ENCODE data around the gene SERPINA4. TPM values are rescaled to one million over a fixed set of nuclear protein-coding genes. Genes with fewer than 3 reads are reported as not detected.
"Not testable (repeated sequence)": the region's sequence is repeated elsewhere in the genome, so short reads cannot be mapped to it uniquely, and the experiment has no call there.

SERPINA4 gene
- total RNA-seq, 1 experiment from 2014 or later, result not detected

GRCh38 chr14:94575730-94576585 lies 14.7 kb downstream of the SERPINA4 start:
- Histone ChIP-seq H3K9me3 (no peaks in the 10 kb centered on the region), H3K36me3 (no peaks in the 10 kb centered on the region), H3K4me3 (no peak overlapping the region), H3K27me3 (no peaks in the 10 kb centered on the region)
- peak; percentile 83 for DNase-seq

GRCh38 chr14:94577472-94577871 lies 16.2 kb downstream of the SERPINA4 start:
- H3K9me3 ChIP-seq, H3K27me3 ChIP-seq, DNase-seq, H3K4me3 ChIP-seq, H3K36me3 ChIP-seq: not testable (repeated sequence)

DNA sequence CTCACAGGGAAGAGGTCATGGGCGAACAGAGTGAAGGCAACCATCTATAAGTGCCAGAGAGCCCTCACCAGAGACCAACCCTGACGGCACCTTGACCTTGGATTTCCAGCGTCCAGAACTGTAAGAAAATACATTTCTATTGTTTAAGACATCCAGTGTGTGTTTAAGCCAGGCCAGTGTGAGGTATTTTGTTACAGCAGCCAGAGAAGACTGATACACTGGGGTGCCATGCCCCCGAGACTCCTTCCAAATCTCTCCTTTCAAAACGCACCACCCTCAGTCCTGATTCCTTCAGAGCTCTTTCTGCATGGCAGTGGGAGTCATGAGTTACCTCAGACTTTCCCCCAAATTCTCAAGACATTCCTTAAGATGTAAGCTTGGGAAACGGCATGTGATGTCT lies 17.5 kb downstream of the SERPINA4 start:
- DNase-seq, result no peak
- H3K9me3 ChIP-seq, result no peaks in the 10 kb centered on the region
- H3K27me3 ChIP-seq, result no peaks in the 10 kb centered on the region
- H3K36me3 ChIP-seq, result no peaks in the 10 kb centered on the region
- H3K4me3 ChIP-seq, result no peak overlapping the region

DNA sequence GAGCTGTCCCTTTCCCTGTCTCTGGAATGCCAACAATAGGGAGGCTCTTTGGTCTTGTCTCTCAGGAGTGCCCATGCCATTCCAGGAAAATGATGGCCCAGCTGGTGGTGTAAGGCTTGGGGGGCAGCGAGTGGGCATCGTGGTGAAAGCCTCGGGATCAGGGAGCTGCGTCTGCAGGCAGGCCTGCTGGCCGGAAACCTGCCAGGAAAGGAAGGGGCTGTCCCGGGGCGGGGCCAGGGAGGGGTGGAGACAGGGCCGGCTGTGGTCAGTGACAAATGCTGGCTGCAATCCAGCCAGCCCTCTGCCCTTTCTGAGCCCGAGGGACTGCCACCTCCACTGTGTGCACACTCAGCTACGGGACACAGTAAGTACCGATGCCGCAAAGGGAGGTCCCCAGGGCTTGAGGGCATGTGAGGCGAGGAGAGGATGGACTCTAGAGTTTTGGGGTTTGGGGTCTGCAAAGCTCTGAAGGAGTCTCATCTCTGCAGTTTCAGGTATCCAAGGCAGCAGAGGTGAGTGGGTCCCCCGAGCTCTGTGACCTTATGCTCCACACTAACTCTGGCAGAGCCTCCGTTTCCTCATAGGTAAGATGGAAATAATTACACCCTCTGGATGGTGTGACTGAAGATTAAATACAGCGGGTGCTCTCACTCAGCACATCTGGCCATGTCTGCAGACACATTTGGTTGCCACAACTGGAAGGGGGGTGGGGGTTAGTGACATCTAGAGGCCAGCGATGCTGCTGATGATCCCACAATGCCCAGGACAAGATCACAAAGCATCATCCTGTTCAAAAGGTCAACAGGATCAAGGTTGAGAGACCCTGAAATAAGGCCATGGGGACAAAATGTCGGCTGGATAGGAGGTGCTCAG lies 20.1 kb downstream of the SERPINA4 start, which contains the start of gene SERPINA5:
Gene SERPINA5, plus strand, starts transcription at position 300 of the 873 bp plus-strand sequence. CDS start 5,937 bp downstream, outside the sequence.
- no peak for DNase-seq
- H3K4me3 ChIP-seq, result no peak within 1 kb of the TSS
- no peaks in the 10 kb centered on the region for H3K36me3 ChIP-seq
- no peaks in the 10 kb centered on the region for H3K9me3 ChIP-seq
- H3K27me3 ChIP-seq, result no peaks in the 10 kb centered on the region

- H3K36me3 ChIP-seq, result no peaks in the 10 kb centered on the region
- H3K4me3 ChIP-seq, result no peak overlapping the region
- DNase-seq, result no peak
- no peaks in the 10 kb centered on the region for H3K27me3 ChIP-seq
- no peaks in the 10 kb centered on the region for H3K9me3 ChIP-seq
Observed at GRCh38 chr14:94582199-94582750, 21.0 kb downstream of the SERPINA4 start.

GRCh38 chr14:94582851-94583250 lies 21.6 kb downstream of the SERPINA4 start:
- no peaks in the 10 kb centered on the region for H3K27me3 ChIP-seq
- no peaks in the 10 kb centered on the region for H3K9me3 ChIP-seq
- DNase-seq, result no peak
- H3K4me3 ChIP-seq, result no peak overlapping the region
- no peaks in the 10 kb centered on the region for H3K36me3 ChIP-seq

- no peaks in the 10 kb centered on the region for H3K27me3 ChIP-seq
- no peak for DNase-seq
- no peak overlapping the region for H3K4me3 ChIP-seq
- H3K36me3 ChIP-seq, result no peaks in the 10 kb centered on the region
- no peaks in the 10 kb centered on the region for H3K9me3 ChIP-seq
Observed at GRCh38 chr14:94583557-94583956, 22.3 kb downstream of the SERPINA4 start.

DNA sequence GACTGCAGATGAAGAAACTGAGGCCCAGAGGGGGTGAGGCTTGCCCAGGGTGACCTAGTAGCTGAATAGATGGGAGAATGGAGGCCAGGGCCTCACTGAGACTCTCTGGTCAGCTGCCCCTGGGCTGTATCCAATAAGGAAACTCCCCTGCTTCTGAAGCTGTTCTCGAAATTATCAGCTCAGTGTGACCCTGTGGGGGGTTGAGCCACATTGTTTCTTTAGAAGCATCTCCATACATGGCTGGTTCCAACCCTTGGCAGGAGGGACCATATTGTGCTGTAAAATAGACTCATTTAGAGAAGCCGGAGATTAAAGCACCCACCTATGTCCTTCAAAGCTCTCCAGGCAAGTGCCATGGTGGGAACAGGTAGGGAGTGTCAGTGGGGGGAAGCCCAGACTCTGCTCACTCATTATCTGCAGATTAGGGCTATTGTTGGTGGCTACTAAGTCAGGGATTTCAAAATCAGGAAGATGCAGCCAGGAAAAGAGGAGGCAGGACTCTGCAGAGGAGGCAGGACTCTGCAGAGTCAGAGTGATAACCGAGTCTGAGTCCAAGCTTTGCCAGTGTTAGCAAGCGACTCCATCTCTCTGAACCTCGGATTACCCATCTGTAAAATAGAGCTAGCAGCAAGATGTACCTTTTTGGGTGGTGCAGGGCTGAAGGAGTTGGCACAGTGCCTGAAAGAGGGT lies 23.5 kb downstream of the SERPINA4 start:
- Histone ChIP-seq H3K36me3 (no peaks in the 10 kb centered on the region), H3K27me3 (no peaks in the 10 kb centered on the region), H3K9me3 (no peaks in the 10 kb centered on the region), H3K4me3 (no peak overlapping the region)
- DNase-seq, result no peak

GRCh38 chr14:94586635-94587034 lies 25.4 kb downstream of the SERPINA4 start:
- Histone ChIP-seq H3K36me3 (no peaks in the 10 kb centered on the region), H3K9me3 (no peaks in the 10 kb centered on the region), H3K4me3 (no peak overlapping the region), H3K27me3 (no peaks in the 10 kb centered on the region)
- DNase-seq, result no peak

DNA sequence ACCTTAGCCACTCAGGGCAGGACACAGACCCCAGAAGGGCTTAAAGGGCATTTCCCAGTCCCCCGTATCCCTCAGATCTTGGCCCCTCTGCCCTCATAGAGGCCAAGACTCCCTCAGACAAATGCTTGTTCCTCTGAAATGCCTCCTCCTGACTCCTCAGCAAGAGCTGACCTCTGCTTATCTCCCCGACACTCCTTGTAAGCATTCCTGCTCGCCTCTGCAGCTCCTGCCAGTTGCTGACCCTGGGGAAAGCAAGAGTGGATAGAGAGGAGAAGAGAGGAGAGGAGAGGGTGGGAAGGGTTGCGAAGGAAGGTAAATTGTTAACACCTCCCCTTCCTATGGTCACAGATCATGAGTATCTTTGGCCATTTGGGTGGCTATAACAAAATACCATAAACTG lies 27.1 kb downstream of the SERPINA4 start:
- H3K36me3 ChIP-seq, result no peaks in the 10 kb centered on the region
- no peak for DNase-seq
- no peaks in the 10 kb centered on the region for H3K27me3 ChIP-seq
- H3K9me3 ChIP-seq, result no peaks in the 10 kb centered on the region
- no peak overlapping the region for H3K4me3 ChIP-seq

- no peaks in the 10 kb centered on the region for H3K9me3 ChIP-seq
- no peaks in the 10 kb centered on the region for H3K27me3 ChIP-seq
- H3K36me3 ChIP-seq, result no peaks in the 10 kb centered on the region
- no peak overlapping the region for H3K4me3 ChIP-seq
- no peak for DNase-seq
Observed at GRCh38 chr14:94591073-94591472, 29.8 kb downstream of the SERPINA4 start.

DNA sequence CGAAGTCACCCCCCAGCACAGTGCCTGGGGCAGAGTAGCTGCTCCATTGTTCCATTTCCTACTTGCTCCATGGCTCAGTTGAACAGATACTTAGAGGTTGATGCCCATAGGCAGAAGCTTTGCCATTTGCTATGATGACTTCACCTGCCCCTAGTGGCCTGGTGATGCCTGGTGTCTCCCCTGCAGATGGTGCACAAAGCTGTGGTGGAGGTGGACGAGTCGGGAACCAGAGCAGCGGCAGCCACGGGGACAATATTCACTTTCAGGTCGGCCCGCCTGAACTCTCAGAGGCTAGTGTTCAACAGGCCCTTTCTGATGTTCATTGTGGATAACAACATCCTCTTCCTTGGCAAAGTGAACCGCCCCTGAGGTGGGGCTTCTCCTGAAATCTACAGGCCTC lies 30.6 kb downstream of the SERPINA4 start:
- no peak for DNase-seq
- Histone ChIP-seq H3K27me3 (no peaks in the 10 kb centered on the region), H3K4me3 (no peak overlapping the region), H3K9me3 (no peaks in the 10 kb centered on the region), H3K36me3 (no peaks in the 10 kb centered on the region)

DNA sequence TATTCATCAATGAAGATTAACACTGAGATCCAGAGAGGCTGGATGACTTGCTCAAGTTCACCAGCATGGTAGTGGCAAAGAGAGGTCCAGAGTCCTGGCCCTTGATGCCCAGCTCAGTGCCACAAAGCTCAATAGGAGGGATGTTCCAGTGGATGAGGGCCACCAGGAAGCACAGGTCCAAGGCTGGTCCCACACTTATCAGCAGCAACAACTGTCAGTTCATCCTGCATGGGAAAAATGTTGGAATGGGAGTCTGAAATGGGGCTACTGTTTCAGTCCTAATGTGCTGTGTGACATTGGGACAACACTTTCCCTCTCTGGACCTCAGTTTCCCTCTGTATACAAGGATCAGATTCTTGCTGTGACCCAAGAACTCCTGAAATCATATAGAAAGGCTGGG lies 31.2 kb downstream of the SERPINA4 start:
- H3K27me3 ChIP-seq, result no peaks in the 10 kb centered on the region
- no peaks in the 10 kb centered on the region for H3K9me3 ChIP-seq
- DNase-seq, result no peak
- H3K36me3 ChIP-seq, result no peaks in the 10 kb centered on the region
- H3K4me3 ChIP-seq, result no peak overlapping the region

DNA sequence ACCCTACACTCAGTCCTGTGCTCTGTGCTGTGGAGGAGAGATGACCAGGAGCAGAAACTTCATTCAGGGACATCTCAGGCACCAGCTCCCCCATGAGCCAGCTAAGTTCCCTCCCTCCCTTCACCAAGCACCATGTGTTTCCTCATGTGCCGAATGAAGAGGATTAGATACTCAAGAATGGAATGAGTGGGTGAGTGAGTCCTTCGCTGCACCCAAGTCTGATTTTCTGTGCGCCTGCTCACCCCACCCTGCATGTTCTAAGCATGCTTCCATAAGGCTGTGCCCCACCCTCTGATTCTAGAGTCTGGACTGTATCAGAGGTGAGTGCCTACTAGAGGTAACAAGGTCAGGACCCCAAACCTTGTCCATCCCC lies 32.1 kb downstream of the SERPINA4 start:
- no peak for DNase-seq
- Histone ChIP-seq H3K27me3 (no peaks in the 10 kb centered on the region), H3K9me3 (no peaks in the 10 kb centered on the region), H3K36me3 (no peaks in the 10 kb centered on the region), H3K4me3 (no peak overlapping the region)

DNA sequence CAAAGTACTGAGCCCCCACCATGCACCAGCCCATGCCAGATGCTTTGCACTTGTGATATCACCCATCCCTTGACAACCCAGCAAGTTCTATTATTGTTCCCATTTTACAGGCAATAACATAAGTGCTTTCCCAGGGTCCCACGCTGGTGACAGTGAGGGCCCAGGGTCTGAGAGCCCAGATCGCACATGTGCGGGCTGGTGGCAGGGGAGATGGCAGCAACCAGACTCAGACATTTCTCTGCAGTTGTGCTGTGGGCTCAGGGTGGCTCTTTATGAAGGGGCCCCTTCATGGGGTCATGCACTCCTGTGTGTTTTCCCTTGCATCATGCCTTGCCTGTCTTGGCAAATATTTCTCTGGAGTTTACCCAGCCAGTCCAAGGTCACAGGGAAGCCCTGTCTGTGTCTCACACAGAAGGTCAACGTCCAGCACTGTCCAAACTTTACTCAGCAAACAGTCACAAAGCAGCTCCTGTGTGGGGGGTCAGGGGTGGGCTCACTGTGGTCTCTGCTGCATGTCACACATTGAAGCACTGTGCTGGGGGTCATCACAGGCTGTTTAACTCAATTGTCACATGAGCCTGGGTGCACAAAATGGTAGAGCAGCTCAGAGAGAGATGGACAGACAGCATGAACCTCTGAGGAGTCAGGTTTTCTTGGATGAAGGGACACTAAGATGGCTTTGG lies 32.6 kb downstream of the SERPINA4 start:
- Histone ChIP-seq H3K36me3 (no peaks in the 10 kb centered on the region), H3K27me3 (no peaks in the 10 kb centered on the region), H3K4me3 (no peak overlapping the region), H3K9me3 (no peaks in the 10 kb centered on the region)
- DNase-seq, result no peak

- Histone ChIP-seq H3K4me3 (no peak overlapping the region), H3K9me3 (no peaks in the 10 kb centered on the region), H3K27me3 (no peaks in the 10 kb centered on the region), H3K36me3 (no peaks in the 10 kb centered on the region)
- no peak for DNase-seq
Observed at GRCh38 chr14:94594441-94594840, 33.2 kb downstream of the SERPINA4 start.

Measured in MG63 (cell line).